Neural progenitor cell (in vitro differentiated cells): Measurements from ENCODE around the gene SSTR5.

ENCODE experiments used
- CTCF ChIP-seq: fragments of 200-600 bp; sonication (generic); IDR thresholded peaks from 2 replicates; pipeline ENCODE4 v1.5.1; 2017; ENCODE audit warnings: antibody characterized with exemption, mild to moderate bottlenecking
- EZH2 ChIP-seq: fragments of 200-600 bp; sonication (generic); IDR thresholded peaks from 2 replicates; pipeline ENCODE4 v1.6.1; 2017; ENCODE audit warnings: antibody characterized with exemption, mild to moderate bottlenecking, moderate library complexity
- EZH2phosphoT487 ChIP-seq: fragments of 200-600 bp; sonication (generic); IDR thresholded peaks from 2 replicates; pipeline ENCODE4 v1.6.1; 2017; ENCODE audit warnings: antibody characterized with exemption

GRCh38 chr16:1063728-1064127 lies 8.8 kb upstream of the SSTR5 start:
- TF ChIP-seq CTCF (no peak), EZH2phosphoT487 (no peak), EZH2 (no peak)
